Liver (tissue), 3 donors: ENCODE results near the gene TDO2.

Experiments used
- CTCF ChIP-seq: fragments of 150-350 bp; IDR thresholded peaks from 2 replicates; pipeline ENCODE4 v1.5.1; 2017; ENCODE audit warnings: improper control_type of control experiment, low read depth, low read length; ENCODE audit not compliant: missing input control
- EGR1 ChIP-seq, 2 donors: IDR thresholded peaks; 2 replicates each; pipeline ENCODE4 v1.6.1; 2016 to 2018; ENCODE audit warnings: antibody characterized with exemption in 2 of 2, low read depth in 2 of 2
- FOXA1 ChIP-seq: IDR thresholded peaks from 2 replicates; pipeline ENCODE4 v1.6.1; 2016; ENCODE audit warnings: antibody characterized with exemption
- HNF4G ChIP-seq: IDR thresholded peaks from 2 replicates; pipeline ENCODE4 v1.6.1; 2016; ENCODE audit warnings: antibody characterized with exemption
- RAD21 ChIP-seq, 2 donors: IDR thresholded peaks; 2 replicates each; pipeline ENCODE4 v1.6.1; 2016; ENCODE audit warnings: antibody characterized with exemption in 2 of 2, mild to moderate bottlenecking in 2 of 2
- REST ChIP-seq: IDR thresholded peaks from 2 replicates; pipeline ENCODE4 v1.6.1; 2016; ENCODE audit warnings: antibody characterized with exemption, mild to moderate bottlenecking
- TAF1 ChIP-seq: conservative IDR thresholded peaks from 2 replicates; pipeline ENCODE4 v1.6.1; 2016; ENCODE audit warnings: antibody characterized with exemption, mild to moderate bottlenecking
- YY1 ChIP-seq: IDR thresholded peaks from 2 replicates; pipeline ENCODE4 v1.6.1; 2016; ENCODE audit warnings: antibody characterized with exemption, mild to moderate bottlenecking
- ZBTB33 ChIP-seq: IDR thresholded peaks from 2 replicates; pipeline ENCODE4 v1.6.1; 2016; ENCODE audit warnings: antibody characterized with exemption
- donor health status: healthy.
- donor health status: healthy.

GRCh38 chr4:155964016-155964891 lies 60.8 kb downstream of the TDO2 start:
- TF ChIP-seq FOXA1: no peak
- no peak for TF ChIP-seq EGR1 (IDR thresholded peaks at IDR 0.05; ENCODE audit: low read depth in 2 of 2)
- TF ChIP-seq REST: no peak
- TF ChIP-seq CTCF: no peak
- no peak for TF ChIP-seq ZBTB33
- TF ChIP-seq TAF1: no peak
- TF ChIP-seq HNF4G: no peak
- TF ChIP-seq YY1: no peak
- TF ChIP-seq RAD21 (IDR thresholded peaks at IDR 0.05): no peak
